ENCODE data around the gene MAP4K5. TPM values are rescaled to one million over a fixed set of nuclear protein-coding genes. Genes with fewer than 3 reads are reported as not detected.

MAP4K5 gene
- total and polyA plus RNA-seq, 2 of the 13 experiments (the other 11 are each of a cell fraction or from before 2014, with no cell fraction given) = 12.7 to 23.9 TPM

DNA sequence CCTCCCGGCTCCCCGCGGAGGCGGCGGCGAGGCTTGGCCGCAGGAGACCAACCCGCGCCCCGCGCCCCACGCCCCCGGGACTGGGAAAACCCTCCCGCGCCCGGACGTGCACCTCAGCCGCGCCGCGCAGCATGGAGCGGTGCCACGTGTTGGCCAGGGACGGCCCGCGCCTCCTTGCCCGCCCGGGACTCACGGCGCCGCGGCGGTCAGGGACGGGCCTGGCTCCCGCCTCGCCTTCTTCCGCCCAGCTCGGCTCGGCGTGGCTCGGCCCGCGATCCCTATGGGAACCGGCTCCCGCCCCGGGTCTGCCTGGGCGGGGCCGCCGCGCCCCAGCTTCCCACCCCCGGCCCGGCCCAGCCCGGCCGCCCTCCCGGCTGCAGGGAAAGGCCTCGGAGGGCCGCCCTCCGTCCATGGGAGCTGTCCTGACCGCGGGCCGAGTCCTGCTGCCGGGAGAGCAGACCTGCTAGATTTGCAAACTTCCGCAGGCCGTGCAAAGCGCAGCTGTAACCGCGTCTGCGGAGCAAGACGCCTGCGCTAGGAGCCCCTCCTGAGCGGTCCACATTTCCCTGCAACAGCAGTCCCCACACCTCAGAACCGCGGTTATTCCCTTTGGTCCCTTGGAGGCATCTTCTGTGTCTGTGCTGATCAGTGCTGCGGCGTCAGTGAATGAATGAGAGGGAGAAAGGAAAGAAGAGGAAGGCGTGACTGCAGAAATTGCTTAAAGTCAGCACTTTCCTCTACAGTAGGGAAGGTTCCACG, 135.6 kb downstream of the MAP4K5 start, which contains the start of gene CDKL1 (continued):
- TF ChIP-seq TARDBP (CRISPR knock-in tag; IDR thresholded peaks at IDR 0.05) (no peak), TOE1 (CRISPR knock-in tag; IDR thresholded peaks at IDR 0.05) (no peak), SRY (CRISPR knock-in tag; IDR thresholded peaks at IDR 0.05) (0 out of 2 replicates have a peak, but pooled peaks have one; percentile 47), ZNF232 (CRISPR knock-in tag; IDR thresholded peaks at IDR 0.05; ENCODE audit: borderline replicate concordance) (peak; percentile 66; the same call in 1 of the 2 replicates), FOSL2 (CRISPR knock-in tag; IDR thresholded peaks at IDR 0.05) (peak; percentile 7; the same call in 1 of the 2 replicates), PHF8 (CRISPR knock-in tag; IDR thresholded peaks at IDR 0.05) (peak; percentile 70), TSC22D2 (CRISPR knock-in tag; IDR thresholded peaks at IDR 0.05; ENCODE audit: borderline replicate concordance) (no peak; the same call in 1 of the 2 replicates)
- TF ChIP-seq, protein P1, sequence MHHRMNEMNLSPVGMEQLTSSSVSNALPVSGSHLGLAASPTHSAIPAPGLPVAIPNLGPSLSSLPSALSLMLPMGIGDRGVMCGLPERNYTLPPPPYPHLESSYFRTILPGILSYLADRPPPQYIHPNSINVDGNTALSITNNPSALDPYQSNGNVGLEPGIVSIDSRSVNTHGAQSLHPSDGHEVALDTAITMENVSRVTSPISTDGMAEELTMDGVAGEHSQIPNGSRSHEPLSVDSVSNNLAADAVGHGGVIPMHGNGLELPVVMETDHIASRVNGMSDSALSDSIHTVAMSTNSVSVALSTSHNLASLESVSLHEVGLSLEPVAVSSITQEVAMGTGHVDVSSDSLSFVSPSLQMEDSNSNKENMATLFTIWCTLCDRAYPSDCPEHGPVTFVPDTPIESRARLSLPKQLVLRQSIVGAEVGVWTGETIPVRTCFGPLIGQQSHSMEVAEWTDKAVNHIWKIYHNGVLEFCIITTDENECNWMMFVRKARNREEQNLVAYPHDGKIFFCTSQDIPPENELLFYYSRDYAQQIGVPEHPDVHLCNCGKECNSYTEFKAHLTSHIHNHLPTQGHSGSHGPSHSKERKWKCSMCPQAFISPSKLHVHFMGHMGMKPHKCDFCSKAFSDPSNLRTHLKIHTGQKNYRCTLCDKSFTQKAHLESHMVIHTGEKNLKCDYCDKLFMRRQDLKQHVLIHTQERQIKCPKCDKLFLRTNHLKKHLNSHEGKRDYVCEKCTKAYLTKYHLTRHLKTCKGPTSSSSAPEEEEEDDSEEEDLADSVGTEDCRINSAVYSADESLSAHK (CRISPR knock-in tag; IDR thresholded peaks at IDR 0.05; ENCODE audit: borderline replicate concordance) = no peak
- TF ChIP-seq, protein P2, sequence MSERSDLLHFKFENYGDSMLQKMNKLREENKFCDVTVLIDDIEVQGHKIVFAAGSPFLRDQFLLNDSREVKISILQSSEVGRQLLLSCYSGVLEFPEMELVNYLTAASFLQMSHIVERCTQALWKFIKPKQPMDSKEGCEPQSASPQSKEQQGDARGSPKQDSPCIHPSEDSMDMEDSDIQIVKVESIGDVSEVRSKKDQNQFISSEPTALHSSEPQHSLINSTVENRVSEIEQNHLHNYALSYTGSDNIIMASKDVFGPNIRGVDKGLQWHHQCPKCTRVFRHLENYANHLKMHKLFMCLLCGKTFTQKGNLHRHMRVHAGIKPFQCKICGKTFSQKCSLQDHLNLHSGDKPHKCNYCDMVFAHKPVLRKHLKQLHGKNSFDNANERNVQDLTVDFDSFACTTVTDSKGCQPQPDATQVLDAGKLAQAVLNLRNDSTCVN (CRISPR knock-in tag; IDR thresholded peaks at IDR 0.05; ENCODE audit: borderline replicate concordance) = no peak
- TF ChIP-seq, protein P3, sequence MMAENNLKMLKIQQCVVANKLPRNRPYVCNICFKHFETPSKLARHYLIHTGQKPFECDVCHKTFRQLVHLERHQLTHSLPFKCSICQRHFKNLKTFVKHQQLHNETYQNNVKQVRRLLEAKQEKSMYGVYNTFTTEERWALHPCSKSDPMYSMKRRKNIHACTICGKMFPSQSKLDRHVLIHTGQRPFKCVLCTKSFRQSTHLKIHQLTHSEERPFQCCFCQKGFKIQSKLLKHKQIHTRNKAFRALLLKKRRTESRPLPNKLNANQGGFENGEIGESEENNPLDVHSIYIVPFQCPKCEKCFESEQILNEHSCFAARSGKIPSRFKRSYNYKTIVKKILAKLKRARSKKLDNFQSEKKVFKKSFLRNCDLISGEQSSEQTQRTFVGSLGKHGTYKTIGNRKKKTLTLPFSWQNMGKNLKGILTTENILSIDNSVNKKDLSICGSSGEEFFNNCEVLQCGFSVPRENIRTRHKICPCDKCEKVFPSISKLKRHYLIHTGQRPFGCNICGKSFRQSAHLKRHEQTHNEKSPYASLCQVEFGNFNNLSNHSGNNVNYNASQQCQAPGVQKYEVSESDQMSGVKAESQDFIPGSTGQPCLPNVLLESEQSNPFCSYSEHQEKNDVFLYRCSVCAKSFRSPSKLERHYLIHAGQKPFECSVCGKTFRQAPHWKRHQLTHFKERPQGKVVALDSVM (CRISPR knock-in tag; IDR thresholded peaks at IDR 0.05) = no peak
- TF ChIP-seq, protein P4, sequence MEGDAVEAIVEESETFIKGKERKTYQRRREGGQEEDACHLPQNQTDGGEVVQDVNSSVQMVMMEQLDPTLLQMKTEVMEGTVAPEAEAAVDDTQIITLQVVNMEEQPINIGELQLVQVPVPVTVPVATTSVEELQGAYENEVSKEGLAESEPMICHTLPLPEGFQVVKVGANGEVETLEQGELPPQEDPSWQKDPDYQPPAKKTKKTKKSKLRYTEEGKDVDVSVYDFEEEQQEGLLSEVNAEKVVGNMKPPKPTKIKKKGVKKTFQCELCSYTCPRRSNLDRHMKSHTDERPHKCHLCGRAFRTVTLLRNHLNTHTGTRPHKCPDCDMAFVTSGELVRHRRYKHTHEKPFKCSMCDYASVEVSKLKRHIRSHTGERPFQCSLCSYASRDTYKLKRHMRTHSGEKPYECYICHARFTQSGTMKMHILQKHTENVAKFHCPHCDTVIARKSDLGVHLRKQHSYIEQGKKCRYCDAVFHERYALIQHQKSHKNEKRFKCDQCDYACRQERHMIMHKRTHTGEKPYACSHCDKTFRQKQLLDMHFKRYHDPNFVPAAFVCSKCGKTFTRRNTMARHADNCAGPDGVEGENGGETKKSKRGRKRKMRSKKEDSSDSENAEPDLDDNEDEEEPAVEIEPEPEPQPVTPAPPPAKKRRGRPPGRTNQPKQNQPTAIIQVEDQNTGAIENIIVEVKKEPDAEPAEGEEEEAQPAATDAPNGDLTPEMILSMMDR (CRISPR knock-in tag; IDR thresholded peaks at IDR 0.05) = no peak; the same call in 1 of the 2 replicates
- TF ChIP-seq, protein P5, sequence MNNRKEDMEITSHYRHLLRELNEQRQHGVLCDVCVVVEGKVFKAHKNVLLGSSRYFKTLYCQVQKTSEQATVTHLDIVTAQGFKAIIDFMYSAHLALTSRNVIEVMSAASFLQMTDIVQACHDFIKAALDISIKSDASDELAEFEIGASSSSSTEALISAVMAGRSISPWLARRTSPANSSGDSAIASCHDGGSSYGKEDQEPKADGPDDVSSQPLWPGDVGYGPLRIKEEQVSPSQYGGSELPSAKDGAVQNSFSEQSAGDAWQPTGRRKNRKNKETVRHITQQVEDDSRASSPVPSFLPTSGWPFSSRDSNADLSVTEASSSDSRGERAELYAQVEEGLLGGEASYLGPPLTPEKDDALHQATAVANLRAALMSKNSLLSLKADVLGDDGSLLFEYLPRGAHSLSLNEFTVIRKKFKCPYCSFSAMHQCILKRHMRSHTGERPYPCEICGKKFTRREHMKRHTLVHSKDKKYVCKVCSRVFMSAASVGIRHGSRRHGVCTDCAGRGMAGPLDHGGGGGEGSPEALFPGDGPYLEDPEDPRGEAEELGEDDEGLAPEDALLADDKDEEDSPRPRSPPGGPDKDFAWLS (CRISPR knock-in tag; IDR thresholded peaks at IDR 0.05; ENCODE audit: borderline replicate concordance) = no peak
- TF ChIP-seq, protein P6, sequence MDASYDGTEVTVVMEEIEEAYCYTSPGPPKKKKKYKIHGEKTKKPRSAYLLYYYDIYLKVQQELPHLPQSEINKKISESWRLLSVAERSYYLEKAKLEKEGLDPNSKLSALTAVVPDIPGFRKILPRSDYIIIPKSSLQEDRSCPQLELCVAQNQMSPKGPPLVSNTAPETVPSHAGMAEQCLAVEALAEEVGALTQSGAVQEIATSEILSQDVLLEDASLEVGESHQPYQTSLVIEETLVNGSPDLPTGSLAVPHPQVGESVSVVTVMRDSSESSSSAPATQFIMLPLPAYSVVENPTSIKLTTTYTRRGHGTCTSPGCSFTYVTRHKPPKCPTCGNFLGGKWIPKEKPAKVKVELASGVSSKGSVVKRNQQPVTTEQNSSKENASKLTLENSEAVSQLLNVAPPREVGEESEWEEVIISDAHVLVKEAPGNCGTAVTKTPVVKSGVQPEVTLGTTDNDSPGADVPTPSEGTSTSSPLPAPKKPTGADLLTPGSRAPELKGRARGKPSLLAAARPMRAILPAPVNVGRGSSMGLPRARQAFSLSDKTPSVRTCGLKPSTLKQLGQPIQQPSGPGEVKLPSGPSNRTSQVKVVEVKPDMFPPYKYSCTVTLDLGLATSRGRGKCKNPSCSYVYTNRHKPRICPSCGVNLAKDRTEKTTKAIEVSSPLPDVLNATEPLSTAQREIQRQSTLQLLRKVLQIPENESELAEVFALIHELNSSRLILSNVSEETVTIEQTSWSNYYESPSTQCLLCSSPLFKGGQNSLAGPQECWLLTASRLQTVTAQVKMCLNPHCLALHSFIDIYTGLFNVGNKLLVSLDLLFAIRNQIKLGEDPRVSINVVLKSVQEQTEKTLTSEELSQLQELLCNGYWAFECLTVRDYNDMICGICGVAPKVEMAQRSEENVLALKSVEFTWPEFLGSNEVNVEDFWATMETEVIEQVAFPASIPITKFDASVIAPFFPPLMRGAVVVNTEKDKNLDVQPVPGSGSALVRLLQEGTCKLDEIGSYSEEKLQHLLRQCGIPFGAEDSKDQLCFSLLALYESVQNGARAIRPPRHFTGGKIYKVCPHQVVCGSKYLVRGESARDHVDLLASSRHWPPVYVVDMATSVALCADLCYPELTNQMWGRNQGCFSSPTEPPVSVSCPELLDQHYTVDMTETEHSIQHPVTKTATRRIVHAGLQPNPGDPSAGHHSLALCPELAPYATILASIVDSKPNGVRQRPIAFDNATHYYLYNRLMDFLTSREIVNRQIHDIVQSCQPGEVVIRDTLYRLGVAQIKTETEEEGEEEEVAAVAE (CRISPR knock-in tag; IDR thresholded peaks at IDR 0.05; ENCODE audit: borderline replicate concordance) = no peak
